Brain pericyte (primary cell): Measurements from ENCODE around the gene SERPINA10.

ENCODE experiments used
- DNase-seq: peaks from one replicate; pipeline ENCODE4 v3.0.0-alpha.2; 2012; ENCODE audit warnings: low read depth, low spot score

SERPINA10 gene

GRCh38 chr14:94292872-94293577, at the start of gene SERPINA10:
TSS of gene SERPINA10 (minus strand) at chr14:94293268. CDS start at chr14:94290593, 2,675 bp downstream.
- DNase-seq = no peak

- DNase-seq = peak; percentile 87
These were observed 49.4 kb upstream of the SERPINA10 start for GRCh38 chr14:94342334-94342934.

- DNase-seq = no peak
These were observed 48.7 kb upstream of the SERPINA10 start for GRCh38 chr14:94341656-94342333.

- DNase-seq = no peak
These were observed 47.5 kb upstream of the SERPINA10 start for GRCh38 chr14:94340533-94340932.

GRCh38 chr14:94338023-94338422, 45.0 kb upstream of the SERPINA10 start:
- DNase-seq = no peak

GRCh38 chr14:94337274-94337673, 44.2 kb upstream of the SERPINA10 start:
- no peak for DNase-seq

GRCh38 chr14:94334872-94335271, 41.8 kb upstream of the SERPINA10 start:
- no peak for DNase-seq

- DNase-seq = no peak
These were observed 39.5 kb upstream of the SERPINA10 start for GRCh38 chr14:94332587-94332986.

- no peak for DNase-seq
These were observed 39.1 kb upstream of the SERPINA10 start for GRCh38 chr14:94332063-94332583.

GRCh38 chr14:94331462-94331861, 38.4 kb upstream of the SERPINA10 start:
- no peak for DNase-seq

GRCh38 chr14:94330857-94331256, 37.8 kb upstream of the SERPINA10 start:
- DNase-seq = no peak

GRCh38 chr14:94330432-94330831, 37.4 kb upstream of the SERPINA10 start:
- no peak for DNase-seq

- DNase-seq = no peak
These were observed 36.8 kb upstream of the SERPINA10 start for GRCh38 chr14:94329857-94330256.

GRCh38 chr14:94328196-94328595, 35.1 kb upstream of the SERPINA10 start:
- no peak for DNase-seq

GRCh38 chr14:94322648-94323570, 29.8 kb upstream of the SERPINA10 start, which contains the start of gene SERPINA6:
TSS of gene SERPINA6 (minus strand) at chr14:94323336. CDS start at chr14:94314648, 8,688 bp downstream.
- no peak for DNase-seq

- no peak for DNase-seq
These were observed 28.6 kb upstream of the SERPINA10 start for GRCh38 chr14:94321421-94322271.

- DNase-seq = no peak
These were observed 27.2 kb upstream of the SERPINA10 start for GRCh38 chr14:94320243-94320642.

GRCh38 chr14:94317259-94317658, 24.2 kb upstream of the SERPINA10 start:
- no peak for DNase-seq

- no peak for DNase-seq
These were observed 23.6 kb upstream of the SERPINA10 start for GRCh38 chr14:94316692-94317091.

GRCh38 chr14:94314890-94315289, 21.8 kb upstream of the SERPINA10 start:
- DNase-seq = no peak
